Nephron progenitor cell (in vitro differentiated cells): ENCODE results near the gene GGACT.
A peak's percentile ranks its signal among the peaks of the same experiment; 100 is the strongest.

Source experiments
- DNase-seq: peaks from one replicate; pipeline ENCODE4 v3.0.0; 2021
- H3K27ac Mint-ChIP-seq: 2 replicates; pipeline ENCODE4 v1.8.0; 2021; ENCODE audit warnings: mild to moderate bottlenecking, moderate library complexity, mixed read lengths
- H3K27me3 Mint-ChIP-seq: 2 replicates; pipeline ENCODE4 v1.8.0; 2021; ENCODE audit warnings: mild to moderate bottlenecking, low read depth, mixed read lengths; ENCODE audit not compliant: poor library complexity
- H3K36me3 Mint-ChIP-seq: 2 replicates; pipeline ENCODE4 v1.8.0; 2021; ENCODE audit warnings: low read depth, mixed read lengths
- H3K4me1 Mint-ChIP-seq: 2 replicates; pipeline ENCODE4 v1.8.0; 2021; ENCODE audit warnings: mixed read lengths
- H3K4me3 Mint-ChIP-seq: 2 replicates; pipeline ENCODE4 v1.8.0; 2021; ENCODE audit warnings: mild to moderate bottlenecking, moderate library complexity, mixed read lengths
- H3K9me3 Mint-ChIP-seq: 2 replicates; pipeline ENCODE4 v1.8.0; 2021; ENCODE audit warnings: mild to moderate bottlenecking, moderate library complexity, mixed read lengths
- TF ChIP-seq, protein P1 (sequence below): fragments of 200-600 bp; sonication (generic); IDR thresholded peaks from 2 replicates; pipeline ENCODE4 v1.5.0; 2021; ENCODE audit warnings: antibody characterized with exemption

The GGACT gene

DNA sequence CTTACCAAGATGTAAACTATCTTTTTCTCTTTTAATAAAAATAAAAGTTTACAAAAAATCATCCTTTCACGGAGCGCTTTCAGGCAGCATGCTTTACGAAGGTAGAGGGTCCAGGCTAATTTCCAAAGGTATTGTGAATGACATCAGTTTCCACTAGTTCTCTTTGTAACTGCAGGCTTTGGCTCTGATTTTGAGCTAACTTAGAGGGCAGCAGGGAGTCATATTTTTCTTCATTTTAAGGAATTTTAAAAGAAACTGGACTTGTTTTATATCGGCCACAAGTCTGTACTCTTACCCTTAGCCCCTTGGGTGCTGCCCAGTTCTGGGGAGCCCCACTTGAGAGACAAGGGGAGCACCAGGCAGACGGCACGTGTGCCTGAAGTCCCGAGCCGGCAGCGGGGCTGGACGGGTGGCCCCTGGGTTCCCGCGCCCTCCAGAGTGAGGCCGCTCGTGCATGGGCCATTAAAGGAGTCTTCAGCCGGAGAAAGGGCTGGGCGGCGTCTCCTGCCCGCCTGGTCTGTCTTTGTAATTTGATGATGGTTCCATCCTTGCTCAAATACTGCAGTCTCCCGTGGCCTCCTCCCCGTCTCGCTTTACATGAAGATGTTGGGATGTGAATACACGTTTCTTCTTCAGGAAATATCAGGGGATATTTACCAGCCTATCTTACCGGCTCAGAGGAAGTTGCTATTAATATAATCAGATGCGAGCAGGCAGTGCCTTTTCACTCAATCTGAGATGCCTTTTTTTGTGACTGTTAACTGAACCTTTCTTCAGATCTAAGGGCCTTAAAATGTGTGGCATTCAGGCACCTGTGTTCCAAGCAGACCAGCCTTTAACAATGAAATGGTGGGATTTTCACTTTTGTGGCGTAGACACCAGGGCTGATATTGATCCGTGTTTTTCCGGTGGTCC is 67.4 kb downstream of the GGACT start:
- Mint-ChIP-seq H3K27me3 (no peaks in the 10 kb centered on the region), H3K9me3 (no peaks in the 10 kb centered on the region), H3K4me3 (peak overlapping the region; percentile 51), H3K36me3 (peaks cover 15% of the 10 kb centered on the region), H3K27ac (no peak overlapping the region), H3K4me1 (peaks cover 69% of the 10 kb centered on the region)
- peak; percentile 60 for DNase-seq
- TF ChIP-seq, protein P1, sequence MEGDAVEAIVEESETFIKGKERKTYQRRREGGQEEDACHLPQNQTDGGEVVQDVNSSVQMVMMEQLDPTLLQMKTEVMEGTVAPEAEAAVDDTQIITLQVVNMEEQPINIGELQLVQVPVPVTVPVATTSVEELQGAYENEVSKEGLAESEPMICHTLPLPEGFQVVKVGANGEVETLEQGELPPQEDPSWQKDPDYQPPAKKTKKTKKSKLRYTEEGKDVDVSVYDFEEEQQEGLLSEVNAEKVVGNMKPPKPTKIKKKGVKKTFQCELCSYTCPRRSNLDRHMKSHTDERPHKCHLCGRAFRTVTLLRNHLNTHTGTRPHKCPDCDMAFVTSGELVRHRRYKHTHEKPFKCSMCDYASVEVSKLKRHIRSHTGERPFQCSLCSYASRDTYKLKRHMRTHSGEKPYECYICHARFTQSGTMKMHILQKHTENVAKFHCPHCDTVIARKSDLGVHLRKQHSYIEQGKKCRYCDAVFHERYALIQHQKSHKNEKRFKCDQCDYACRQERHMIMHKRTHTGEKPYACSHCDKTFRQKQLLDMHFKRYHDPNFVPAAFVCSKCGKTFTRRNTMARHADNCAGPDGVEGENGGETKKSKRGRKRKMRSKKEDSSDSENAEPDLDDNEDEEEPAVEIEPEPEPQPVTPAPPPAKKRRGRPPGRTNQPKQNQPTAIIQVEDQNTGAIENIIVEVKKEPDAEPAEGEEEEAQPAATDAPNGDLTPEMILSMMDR, result no peak

GRCh38 chr13:100519626-100520025 is 69.0 kb downstream of the GGACT start:
- Mint-ChIP-seq H3K36me3 (peaks cover 15% of the 10 kb centered on the region), H3K4me3 (no peak overlapping the region), H3K27ac (no peak overlapping the region), H3K27me3 (no peaks in the 10 kb centered on the region), H3K9me3 (no peaks in the 10 kb centered on the region), H3K4me1 (peaks cover 58% of the 10 kb centered on the region)
- no peak for DNase-seq
- TF ChIP-seq, protein P1, result no peak

DNA sequence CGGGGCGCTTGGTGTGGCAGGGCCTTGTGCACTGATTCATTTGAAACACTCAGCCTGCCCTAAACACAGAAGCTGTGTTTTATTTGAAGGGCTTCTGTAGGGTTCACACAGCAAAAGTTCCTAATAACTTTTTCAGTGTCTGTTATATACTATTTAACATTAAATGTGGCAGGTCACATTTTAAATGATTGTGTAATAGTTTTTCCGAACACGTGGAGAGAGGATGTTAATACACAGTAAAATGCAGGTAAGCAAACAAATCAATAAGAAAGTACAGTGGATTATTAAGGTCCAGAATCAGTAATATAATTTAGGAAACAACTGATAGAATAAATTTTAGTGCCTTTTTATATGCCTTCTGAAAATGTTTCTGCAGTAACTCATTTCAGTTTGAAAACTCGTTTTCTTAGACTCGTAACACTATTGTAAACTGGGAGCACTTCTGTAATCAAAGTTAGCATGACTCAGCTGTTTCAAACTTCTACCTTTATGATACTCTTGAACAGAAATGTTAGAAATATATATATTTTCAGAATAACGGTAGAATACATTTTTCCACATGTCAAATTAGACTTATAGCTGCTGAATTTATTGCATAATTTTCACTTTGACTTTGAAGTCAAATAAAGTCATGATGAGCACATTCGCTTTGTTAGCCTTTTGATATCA is 70.1 kb downstream of the GGACT start:
- H3K9me3 Mint-ChIP-seq, result no peaks in the 10 kb centered on the region
- H3K36me3 Mint-ChIP-seq, result peaks cover 8% of the 10 kb centered on the region
- DNase-seq, result no peak
- H3K27ac Mint-ChIP-seq, result no peak overlapping the region
- TF ChIP-seq, protein P1, result no peak
- H3K4me3 Mint-ChIP-seq, result no peak overlapping the region
- H3K27me3 Mint-ChIP-seq, result no peaks in the 10 kb centered on the region
- peaks cover 62% of the 10 kb centered on the region for H3K4me1 Mint-ChIP-seq

DNA sequence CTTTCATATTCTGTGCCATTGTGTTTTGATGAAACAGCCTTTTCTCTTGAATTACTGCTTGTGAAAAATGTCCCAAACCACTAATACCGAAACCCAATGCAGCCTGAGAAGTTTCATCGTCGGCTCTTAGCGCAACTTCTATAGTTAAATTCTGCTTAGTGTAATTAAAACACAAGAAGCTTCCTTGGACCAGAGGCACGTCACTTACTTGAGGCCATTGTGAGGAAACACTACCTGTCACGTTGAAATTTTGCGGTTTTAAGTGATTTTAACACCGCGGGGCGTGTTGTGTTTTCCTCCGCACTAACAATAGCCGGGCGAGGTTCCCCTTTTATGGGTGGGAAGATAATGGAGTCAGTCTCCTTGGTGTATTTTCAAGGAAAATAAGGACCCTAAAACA is 70.9 kb downstream of the GGACT start:
- Mint-ChIP-seq H3K27ac (no peak overlapping the region), H3K9me3 (no peaks in the 10 kb centered on the region), H3K4me1 (peaks cover 62% of the 10 kb centered on the region), H3K36me3 (peaks cover under 1% of the 10 kb centered on the region), H3K27me3 (no peaks in the 10 kb centered on the region), H3K4me3 (no peak overlapping the region)
- TF ChIP-seq, protein P1, result no peak
- no peak for DNase-seq

DNA sequence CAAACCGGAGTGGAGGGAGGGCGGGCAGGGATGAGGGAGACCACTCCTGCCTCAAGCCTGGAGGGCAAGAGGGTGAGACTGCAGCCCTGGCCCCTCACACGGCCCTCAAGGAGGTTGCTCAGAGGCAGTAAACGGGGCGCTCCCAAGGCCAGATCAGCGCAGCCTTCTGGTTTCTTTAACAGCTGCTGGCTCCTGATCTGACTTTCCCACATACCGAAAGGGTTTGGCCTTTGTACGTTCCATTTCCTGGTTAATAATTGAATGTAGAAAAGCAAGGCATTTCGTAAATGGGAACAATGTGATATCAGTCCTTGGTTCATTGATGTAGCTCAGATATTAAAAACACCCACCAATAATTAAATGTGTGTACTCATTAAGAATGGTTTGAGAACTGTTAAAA is 71.5 kb downstream of the GGACT start:
- H3K36me3 Mint-ChIP-seq, result no peaks in the 10 kb centered on the region
- peaks cover 62% of the 10 kb centered on the region for H3K4me1 Mint-ChIP-seq
- DNase-seq, result no peak
- H3K27me3 Mint-ChIP-seq, result no peaks in the 10 kb centered on the region
- TF ChIP-seq, protein P1, result no peak
- no peaks in the 10 kb centered on the region for H3K9me3 Mint-ChIP-seq
- H3K27ac Mint-ChIP-seq, result no peak overlapping the region
- no peak overlapping the region for H3K4me3 Mint-ChIP-seq
